Sigmoid colon (tissue), 7 donors: ENCODE measurements around the gene SLC39A11. TPM values are rescaled to one million over a fixed set of nuclear protein-coding genes. Genes with fewer than 3 reads are reported as not detected.

Experiments used
- DNase-seq: peaks from one replicate; pipeline ENCODE4 v3.0.0-alpha.2; 2019
- H3K27ac ChIP-seq, 4 donors: fragments of 200-600 bp; sonication (generic); one replicate each; pipeline ENCODE4 v1.5.1; 2016 to 2019; ENCODE audit warnings: mild to moderate bottlenecking in 1 of 4
- H3K27me3 ChIP-seq, 3 donors: fragments of 200-600 bp; sonication (generic); one replicate each; pipeline ENCODE4 v1.5.1; 2019; ENCODE audit warnings: mild to moderate bottlenecking in 1 of 3
- H3K36me3 ChIP-seq, 4 donors: fragments of 200-600 bp; sonication (generic); one replicate each; pipeline ENCODE4 v1.5.1; 2016 to 2019
- H3K4me1 ChIP-seq, 4 donors: fragments of 200-600 bp; sonication (generic); one replicate each; pipeline ENCODE4 v1.5.1; 2017 to 2019
- H3K4me3 ChIP-seq, 4 donors: fragments of 200-600 bp; sonication (generic); one replicate each; pipeline ENCODE4 v1.5.1; 2017 to 2019; ENCODE audit warnings: mild to moderate bottlenecking in 2 of 4, moderate library complexity in 1 of 4
- H3K9me3 ChIP-seq, 4 donors: fragments of 200-600 bp in 3 of 4; sonication (generic) in 3 of 4; one replicate each; pipeline versions ENCODE4 v1.5.1 to v1.6.1; 2013 to 2019
- CTCF ChIP-seq, 4 experiments: fragments of 450-650 bp in 3 of 4; fragments of 200-600 bp in 1 of 4; IDR thresholded peaks; one replicate each; pipeline ENCODE4 v1.5.1; 2016 to 2019; ENCODE audit warnings: antibody characterized with exemption in 4 of 4, mild to moderate bottlenecking in 3 of 4, moderate library complexity in 2 of 4
- EP300 ChIP-seq, 4 donors: sonication (generic); formaldehyde crosslinking; IDR thresholded peaks; one replicate each; pipeline ENCODE4 v1.6.1; 2017; ENCODE audit warnings: antibody characterized with exemption in 4 of 4
- POLR2A ChIP-seq, 2 donors: fragments of 450-650 bp; IDR thresholded peaks; one replicate each; pipeline ENCODE4 v1.6.1; 2016; ENCODE audit warnings: antibody characterized with exemption in 2 of 2, mild to moderate bottlenecking in 2 of 2, moderate library complexity in 2 of 2
- POLR2AphosphoS5 ChIP-seq, 4 donors: sonication (generic); formaldehyde crosslinking; IDR thresholded peaks; one replicate each; pipeline ENCODE4 v1.6.1; 2017; ENCODE audit warnings: antibody characterized with exemption in 4 of 4
- WGBS, 2 donors: extraction: QIAGEN DNeasy Blood & Tissue Kit; methylation state at CpG; one replicate each; pipeline ENCODE4 v1.1.7; 2013; 5-methylcytosine and 5-hydroxymethylcytosine counted together
- intact Hi-C: fragments of 100-400 bp; cut with DNase I; formaldehyde crosslinking; loops from one replicate; pipeline ENCODE4 v1.15.1; 2023
- polyA plus RNA-seq, 3 donors: library from polyadenylated mRNA; stranded (reverse); fragments of 200-250 nt; gene quantifications; one replicate each; pipeline ENCODE4 v1.2.3, GENCODE V29; 2013
- total RNA-seq, 4 donors: library from RNA; depleted of rRNA; stranded (reverse); fragments of >200 nt; gene quantifications; one replicate each; pipeline ENCODE4 v1.1.0, GENCODE V29; 2016
- donor health status: healthy with polysubstance abuse.
- donor health status: Bipolar disorder and iron deficiency.
- donor health status: healthy.

Gene SLC39A11
- total and polyA plus RNA-seq, 7 donors = 7.6 to 16.4 (median 8.4) TPM

GRCh38 chr17:73013816-73014663 lies 78.4 kb downstream of the SLC39A11 start:
- DNase-seq = no peak
- Histone ChIP-seq H3K27me3 (no peaks in the 10 kb centered on the region), H3K4me1 (no peaks in the 10 kb centered on the region), H3K9me3 (peaks cover 0 to 6% (median 0%) of the 10 kb centered on the region in 4 donors), H3K27ac (no peak overlapping the region), H3K4me3 (no peak overlapping the region), H3K36me3 (no peaks in the 10 kb centered on the region)
- WGBS, 2 donors = 87 to 90% methylated on average over 14 of the region's 14 CpGs
- TF ChIP-seq EP300 (IDR thresholded peaks at IDR 0.05) = no peak
- no peak for TF ChIP-seq POLR2AphosphoS5 (IDR thresholded peaks at IDR 0.05)
- no peak for TF ChIP-seq CTCF (IDR thresholded peaks at IDR 0.05)
- TF ChIP-seq POLR2A (IDR thresholded peaks at IDR 0.05) = no peak
- intact Hi-C loops = no loop called here

- intact Hi-C loops = no loop called here
- Histone ChIP-seq H3K4me1 (no peaks in the 10 kb centered on the region), H3K36me3 (no peaks in the 10 kb centered on the region), H3K9me3 (peaks cover 0 to 6% (median 0%) of the 10 kb centered on the region in 4 donors), H3K4me3 (no peak overlapping the region), H3K27ac (no peak overlapping the region), H3K27me3 (no peaks in the 10 kb centered on the region)
- DNase-seq = no peak
- 70 to 91% methylated on average over 8 of the region's 8 CpGs for WGBS, 2 donors
- TF ChIP-seq EP300 (IDR thresholded peaks at IDR 0.05) = no peak
- no peak for TF ChIP-seq CTCF (IDR thresholded peaks at IDR 0.05)
- no peak for TF ChIP-seq POLR2AphosphoS5 (IDR thresholded peaks at IDR 0.05)
- TF ChIP-seq POLR2A (IDR thresholded peaks at IDR 0.05) = no peak
Measured at GRCh38 chr17:73013301-73013700, 79.2 kb downstream of the SLC39A11 start.

GRCh38 chr17:73011016-73011486 lies 81.4 kb downstream of the SLC39A11 start:
- intact Hi-C loops = no loop called here
- 51 to 66% methylated on average over 8 of the region's 8 CpGs for WGBS, 2 donors
- H3K9me3 ChIP-seq = no peaks in the 10 kb centered on the region
- no peak for DNase-seq
- TF ChIP-seq CTCF (IDR thresholded peaks at IDR 0.05) (no peak), EP300 (IDR thresholded peaks at IDR 0.05) (no peak), POLR2A (IDR thresholded peaks at IDR 0.05) (no peak), POLR2AphosphoS5 (IDR thresholded peaks at IDR 0.05) (no peak)
- H3K27me3 ChIP-seq = no peaks in the 10 kb centered on the region
- H3K4me1 ChIP-seq = no peaks in the 10 kb centered on the region
- no peaks in the 10 kb centered on the region for H3K36me3 ChIP-seq
- no peak overlapping the region for H3K4me3 ChIP-seq
- H3K27ac ChIP-seq = no peak overlapping the region

DNA sequence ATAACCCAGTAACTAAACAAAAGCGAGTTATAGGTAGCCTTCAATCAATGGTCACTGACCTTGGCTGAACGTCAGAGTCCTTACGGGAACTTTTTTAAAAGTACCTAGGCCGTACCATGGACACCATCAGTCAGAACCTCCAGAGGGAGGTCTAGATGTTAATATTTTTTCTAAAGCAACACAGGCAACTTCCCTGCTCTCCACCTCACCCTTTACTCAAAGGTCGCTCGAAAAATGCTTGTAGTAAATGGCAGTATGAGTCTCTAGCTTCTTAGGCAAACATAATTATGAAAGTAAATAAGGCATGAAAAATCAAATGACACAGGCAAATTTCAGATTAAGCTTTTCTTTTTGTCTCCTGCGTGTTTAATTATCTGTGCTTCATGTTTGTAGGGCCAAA lies 82.1 kb downstream of the SLC39A11 start:
- intact Hi-C loops = no loop called here
- Histone ChIP-seq H3K36me3 (no peaks in the 10 kb centered on the region), H3K9me3 (no peaks in the 10 kb centered on the region), H3K27me3 (no peaks in the 10 kb centered on the region), H3K27ac (no peak overlapping the region), H3K4me3 (no peak overlapping the region), H3K4me1 (no peaks in the 10 kb centered on the region)
- no peak for DNase-seq
- TF ChIP-seq CTCF (IDR thresholded peaks at IDR 0.05) = no peak
- no peak for TF ChIP-seq EP300 (IDR thresholded peaks at IDR 0.05)
- TF ChIP-seq POLR2A (IDR thresholded peaks at IDR 0.05) = no peak
- no peak for TF ChIP-seq POLR2AphosphoS5 (IDR thresholded peaks at IDR 0.05)
- 57 to 73% methylated on average over 7 of the region's 7 CpGs for WGBS, 2 donors
